Stomach (tissue), 9 donors: ENCODE measurements around the gene ZNF605. TPM values are rescaled to one million over a fixed set of nuclear protein-coding genes. Genes with fewer than 3 reads are reported as not detected.

Experiments
- DNase-seq, 2 donors: peaks; one replicate each; pipeline versions ENCODE4 v3.0.0 to v3.0.0-alpha.2; 2013 to 2019
- H3K27ac ChIP-seq, 5 donors: fragments of 200-600 bp in 4 of 5; sonication (generic) in 4 of 5; one replicate each; pipeline ENCODE4 v1.5.1; 2013 to 2019; ENCODE audit warnings: mild to moderate bottlenecking in 1 of 5, moderate library complexity in 1 of 5
- H3K27me3 ChIP-seq, 3 donors: fragments of 200-600 bp; sonication (generic); one replicate each; pipeline ENCODE4 v1.5.1; 2017 to 2019; ENCODE audit warnings: mixed run types in 1 of 3
- H3K36me3 ChIP-seq, 4 donors: fragments of 200-600 bp; sonication (generic); 1 replicate in 3 of 4; 2 replicates in 1 of 4; pipeline ENCODE4 v1.5.1; 2016 to 2019
- H3K4me1 ChIP-seq, 4 donors: fragments of 200-600 bp; sonication (generic); one replicate each; pipeline ENCODE4 v1.5.1; 2016 to 2019
- H3K4me3 ChIP-seq, 4 donors: fragments of 200-600 bp; sonication (generic) in 3 of 4; one replicate each; pipeline ENCODE4 v1.5.1; 2016 to 2019; ENCODE audit warnings: mild to moderate bottlenecking in 1 of 4
- H3K9me3 ChIP-seq, 4 donors: fragments of 200-600 bp; sonication (generic); one replicate each; pipeline ENCODE4 v1.5.1; 2016 to 2019
- EP300 ChIP-seq: sonication (generic); formaldehyde crosslinking; IDR thresholded peaks from one replicate; pipeline ENCODE4 v1.6.1; 2017; ENCODE audit warnings: antibody characterized with exemption
- POLR2A ChIP-seq, 4 donors: fragments of 450-650 bp; IDR thresholded peaks; one replicate each; pipeline ENCODE4 v1.6.1; 2016; ENCODE audit warnings: antibody characterized with exemption in 4 of 4, control low read depth in 2 of 4, mild to moderate bottlenecking in 1 of 4, moderate library complexity in 1 of 4
- POLR2AphosphoS5 ChIP-seq, 3 donors: sonication (generic); formaldehyde crosslinking; IDR thresholded peaks; one replicate each; pipeline ENCODE4 v1.6.1; 2016; ENCODE audit warnings: antibody characterized with exemption in 3 of 3
- WGBS, 5 donors: extraction: QIAGEN DNeasy Blood & Tissue Kit in 3 of 5; methylation state at CpG; one replicate each; pipeline versions ENCODE4 v1.1.5 to v1.1.7; 2013 to 2018; 5-methylcytosine and 5-hydroxymethylcytosine counted together
- intact Hi-C: fragments of 100-400 bp; cut with DNase I; formaldehyde crosslinking; loops from one replicate; pipeline ENCODE4 v1.15.1; 2023; ENCODE audit warnings: low total_unique reads
- polyA plus RNA-seq, 3 donors: library from polyadenylated mRNA; stranded (reverse); fragments of 200-250 nt; gene quantifications; one replicate each; pipeline ENCODE4 v1.2.3, GENCODE V29; 2013
- total RNA-seq, 5 donors: library from RNA; depleted of rRNA; stranded (reverse); fragments of >200 nt; gene quantifications; one replicate each; pipeline versions ENCODE4 v1.1.0 to v1.2.3, GENCODE V29; 2014 to 2016
- TF ChIP-seq, protein P1 (sequence below), 7 experiments: fragments of 450-650 bp in 4 of 7; fragments of 200-600 bp in 3 of 7; sonication (generic) in 3 of 7; IDR thresholded peaks; one replicate each; pipeline ENCODE4 v1.5.1; 2016 to 2019; ENCODE audit warnings: antibody characterized with exemption in 7 of 7, control low read depth in 2 of 7, mild to moderate bottlenecking in 1 of 7
- donor health status: healthy with polysubstance abuse.
- donor health status: Bipolar disorder and iron deficiency.
- donor health status: healthy.

The ZNF605 gene
- total and polyA plus RNA-seq, 8 donors, result 0.58 to 16.9 (median 3.5) TPM

DNA sequence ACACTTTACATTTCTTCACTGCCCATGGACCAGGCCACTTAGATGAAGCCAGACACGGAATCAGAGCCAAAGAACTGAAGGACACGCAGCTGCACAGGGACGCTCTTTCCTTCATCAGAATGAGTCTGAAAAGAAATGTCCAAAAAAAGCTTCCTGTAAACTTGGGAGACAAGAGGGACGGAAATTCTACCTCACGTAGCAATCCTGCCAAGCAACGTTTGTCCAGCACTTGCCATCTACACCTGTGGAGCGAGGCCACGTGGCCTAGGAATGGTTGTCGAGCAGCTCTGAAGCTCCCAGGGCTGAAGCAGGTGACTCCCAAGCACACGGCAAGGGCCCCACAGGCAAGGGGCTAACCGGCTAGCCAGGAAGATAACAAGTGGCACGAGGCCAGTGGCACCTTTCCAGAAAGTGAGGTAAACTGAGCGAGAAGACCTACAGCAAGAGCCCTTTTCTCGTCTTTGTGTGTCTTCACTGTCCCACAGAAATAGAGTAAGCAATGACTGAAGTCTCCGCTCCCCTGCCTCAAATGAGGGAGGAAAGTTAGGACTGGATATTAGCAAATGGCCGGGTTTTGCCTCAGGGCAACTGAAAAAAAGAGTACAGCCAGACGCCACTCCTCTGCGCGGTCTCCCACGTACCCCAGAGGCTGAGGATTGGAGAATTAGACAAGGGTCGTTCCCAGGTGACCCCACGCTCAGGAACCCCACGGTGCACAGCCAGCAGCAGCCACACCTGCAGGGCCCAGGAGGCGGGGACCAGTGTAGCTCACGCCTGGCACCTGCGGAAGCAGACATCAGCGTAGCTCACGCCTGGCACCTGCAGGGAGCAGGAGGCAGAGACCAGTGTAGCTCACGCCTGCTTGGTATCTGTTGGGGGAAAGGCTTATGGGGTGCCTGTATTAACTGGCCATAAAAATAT lies 7.7 kb downstream of the ZNF605 start:
- H3K4me3 ChIP-seq, result no peak overlapping the region
- no peaks in the 10 kb centered on the region for H3K27me3 ChIP-seq
- peaks cover 52 to 82% (median 78%) of the 10 kb centered on the region in 4 donors for H3K36me3 ChIP-seq
- intact Hi-C loops, result no loop called here
- no peak overlapping the region for H3K27ac ChIP-seq
- TF ChIP-seq POLR2AphosphoS5 (IDR thresholded peaks at IDR 0.05), result no peak
- no peak for TF ChIP-seq POLR2A (IDR thresholded peaks at IDR 0.05)
- TF ChIP-seq, protein P1, sequence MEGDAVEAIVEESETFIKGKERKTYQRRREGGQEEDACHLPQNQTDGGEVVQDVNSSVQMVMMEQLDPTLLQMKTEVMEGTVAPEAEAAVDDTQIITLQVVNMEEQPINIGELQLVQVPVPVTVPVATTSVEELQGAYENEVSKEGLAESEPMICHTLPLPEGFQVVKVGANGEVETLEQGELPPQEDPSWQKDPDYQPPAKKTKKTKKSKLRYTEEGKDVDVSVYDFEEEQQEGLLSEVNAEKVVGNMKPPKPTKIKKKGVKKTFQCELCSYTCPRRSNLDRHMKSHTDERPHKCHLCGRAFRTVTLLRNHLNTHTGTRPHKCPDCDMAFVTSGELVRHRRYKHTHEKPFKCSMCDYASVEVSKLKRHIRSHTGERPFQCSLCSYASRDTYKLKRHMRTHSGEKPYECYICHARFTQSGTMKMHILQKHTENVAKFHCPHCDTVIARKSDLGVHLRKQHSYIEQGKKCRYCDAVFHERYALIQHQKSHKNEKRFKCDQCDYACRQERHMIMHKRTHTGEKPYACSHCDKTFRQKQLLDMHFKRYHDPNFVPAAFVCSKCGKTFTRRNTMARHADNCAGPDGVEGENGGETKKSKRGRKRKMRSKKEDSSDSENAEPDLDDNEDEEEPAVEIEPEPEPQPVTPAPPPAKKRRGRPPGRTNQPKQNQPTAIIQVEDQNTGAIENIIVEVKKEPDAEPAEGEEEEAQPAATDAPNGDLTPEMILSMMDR (IDR thresholded peaks at IDR 0.05), result no peak
- TF ChIP-seq EP300, result no peak
- no peaks in the 10 kb centered on the region for H3K4me1 ChIP-seq
- no peak for DNase-seq
- WGBS, 5 donors, result 94 to 98% (median 97%) methylated on average over 29 of the region's 29 CpGs
- peaks cover 44 to 100% (median 90%) of the 10 kb centered on the region in 4 donors for H3K9me3 ChIP-seq

DNA sequence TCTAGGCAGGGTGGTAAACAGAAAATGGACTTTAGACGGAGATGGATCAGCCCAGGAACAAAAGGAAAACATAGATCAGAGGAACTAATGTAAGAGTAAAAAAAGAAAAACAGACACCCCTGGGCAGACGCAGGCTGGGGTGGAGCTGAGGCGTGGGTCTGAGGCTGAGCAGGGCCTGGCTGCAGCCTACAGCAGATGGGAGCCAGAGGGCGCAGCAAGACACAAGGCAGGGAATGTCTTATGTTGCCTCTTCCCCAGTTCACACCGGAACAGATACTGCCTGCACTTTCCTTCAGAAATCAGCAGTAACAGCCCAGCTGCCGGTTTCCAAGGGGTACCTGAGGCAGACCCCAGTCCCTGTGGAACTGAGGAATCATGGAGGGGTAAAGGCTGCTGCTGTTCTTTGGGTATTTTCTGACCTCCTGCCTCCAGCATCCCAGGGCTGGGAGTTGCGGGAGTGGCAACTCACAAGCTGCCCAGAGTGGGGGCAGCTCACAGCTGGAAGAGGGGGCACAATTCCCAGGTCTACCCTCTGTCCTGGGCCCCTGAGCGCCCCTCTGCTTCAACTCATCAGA lies 9.8 kb downstream of the ZNF605 start:
- TF ChIP-seq POLR2A (IDR thresholded peaks at IDR 0.05) (no peak), POLR2AphosphoS5 (IDR thresholded peaks at IDR 0.05) (no peak), EP300 (no peak)
- TF ChIP-seq, protein P1 (IDR thresholded peaks at IDR 0.05), result no peak
- DNase-seq, result no peak

DNA sequence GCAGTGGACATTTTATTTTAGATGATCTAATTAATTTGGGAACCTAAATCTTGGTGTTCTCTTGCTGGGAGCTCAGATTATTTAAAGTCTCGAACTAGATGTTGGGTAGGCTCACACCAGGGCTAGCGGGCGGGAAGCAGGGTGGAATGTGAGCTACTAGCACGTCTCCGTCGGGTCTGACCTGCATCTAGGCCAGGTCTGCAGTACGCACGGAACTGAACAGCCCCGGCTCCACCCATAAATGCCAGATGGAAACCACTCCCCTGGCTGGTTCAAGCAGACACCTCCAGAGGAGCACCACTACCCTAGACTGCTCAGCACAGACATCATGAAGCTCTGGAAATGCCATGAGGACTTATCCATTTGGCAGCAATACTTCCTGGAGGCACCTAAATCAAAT lies 10.3 kb downstream of the ZNF605 start:
- Histone ChIP-seq H3K27me3 (no peaks in the 10 kb centered on the region), H3K36me3 (peaks cover 67 to 99% (median 94%) of the 10 kb centered on the region in 4 donors), H3K4me3 (no peak overlapping the region), H3K9me3 (peaks cover 65 to 100% (median 96%) of the 10 kb centered on the region in 4 donors), H3K27ac (no peak overlapping the region), H3K4me1 (no peaks in the 10 kb centered on the region)
- whole genome bisulfite sequencing, 5 donors, result 96 to 99% (median 97%) methylated on average over 9 of the region's 9 CpGs
- intact Hi-C loops, result no loop called here
- DNase-seq, result no peak
- TF ChIP-seq EP300, result no peak

More for the DNA sequence above, 9.8 kb downstream of the ZNF605 start:
- no peak overlapping the region for H3K4me3 ChIP-seq
- H3K27me3 ChIP-seq, result no peaks in the 10 kb centered on the region
- peaks cover 61 to 100% (median 93%) of the 10 kb centered on the region in 4 donors for H3K9me3 ChIP-seq
- intact Hi-C loops, result no loop called here
- peaks cover 67 to 94% (median 89%) of the 10 kb centered on the region in 4 donors for H3K36me3 ChIP-seq
- WGBS, 5 donors, result 87 to 99% (median 92%) methylated on average over 8 of the region's 8 CpGs
- H3K4me1 ChIP-seq, result no peaks in the 10 kb centered on the region
- no peak overlapping the region for H3K27ac ChIP-seq

DNA sequence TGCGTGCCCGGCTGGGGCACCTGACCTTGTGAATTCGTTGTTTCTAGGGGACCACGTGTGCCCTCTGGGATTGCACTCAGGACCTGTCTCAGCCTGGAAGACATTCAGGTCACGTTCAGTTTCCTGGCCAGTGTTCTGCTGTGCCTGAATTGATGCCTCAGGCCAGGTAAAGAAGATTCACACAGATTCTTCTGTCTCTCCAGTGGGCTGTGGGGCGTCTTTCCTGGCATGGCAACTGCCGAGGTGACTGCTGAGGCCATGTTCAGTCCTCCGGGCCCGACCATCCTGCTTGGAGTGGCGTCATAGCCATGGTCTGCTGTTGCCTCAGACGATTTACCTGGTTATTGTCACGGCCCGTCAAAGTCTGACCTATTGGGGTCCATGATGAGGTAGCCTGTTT lies 13.5 kb downstream of the ZNF605 start:
- peaks cover 62 to 97% (median 89%) of the 10 kb centered on the region in 4 donors for H3K9me3 ChIP-seq
- no peaks in the 10 kb centered on the region for H3K27me3 ChIP-seq
- no peak overlapping the region for H3K27ac ChIP-seq
- TF ChIP-seq POLR2AphosphoS5 (IDR thresholded peaks at IDR 0.05) (no peak), POLR2A (IDR thresholded peaks at IDR 0.05) (no peak), EP300 (no peak)
- TF ChIP-seq, protein P1 (IDR thresholded peaks at IDR 0.05), result no peak
- no peaks in the 10 kb centered on the region for H3K4me1 ChIP-seq
- intact Hi-C loops, result no loop called here
- 97 to 99% (median 99%) methylated on average over 12 to 13 of the region's 13 CpGs for WGBS, 5 donors
- DNase-seq, result no peak
- H3K4me3 ChIP-seq, result no peak overlapping the region
- peaks cover 54 to 81% (median 79%) of the 10 kb centered on the region in 4 donors for H3K36me3 ChIP-seq
